H9 (cell line): Measurements from ENCODE around the gene ZNF385B. TPM values are rescaled to one million over a fixed set of nuclear protein-coding genes. Genes with fewer than 3 reads are reported as not detected.

Source experiments
- DNase-seq: peaks from one replicate; pipeline ENCODE4 v3.0.0-alpha.2; 2017
- H2AFZ ChIP-seq: one replicate; pipeline ENCODE4 v1.6.1; 2013; ENCODE audit warnings: mild to moderate bottlenecking, low read length, control low read depth, moderate library complexity
- H2AK5ac ChIP-seq: 2 replicates; pipeline ENCODE4 v1.6.1; 2013; ENCODE audit warnings: low read length, control low read depth, mixed read lengths; ENCODE audit not compliant: insufficient read length
- H2BK120ac ChIP-seq: one replicate; pipeline ENCODE4 v1.6.1; 2013; ENCODE audit warnings: low read depth, mild to moderate bottlenecking, low read length, control low read depth, inconsistent platforms; ENCODE audit not compliant: poor library complexity, severe bottlenecking
- H2BK12ac ChIP-seq: 2 replicates; pipeline ENCODE4 v1.6.1; 2013; ENCODE audit warnings: low read length, control low read depth, mixed read lengths, low read depth; ENCODE audit not compliant: insufficient read length
- H2BK15ac ChIP-seq: 2 replicates; pipeline ENCODE4 v1.6.1; 2013; ENCODE audit warnings: low read depth, low read length, control low read depth
- H2BK20ac ChIP-seq: one replicate; pipeline ENCODE4 v1.6.1; 2013; ENCODE audit warnings: low read depth, mild to moderate bottlenecking, low read length, control low read depth, inconsistent platforms; ENCODE audit not compliant: poor library complexity, severe bottlenecking
- H2BK5ac ChIP-seq: 2 replicates; pipeline ENCODE4 v1.6.1; 2013; ENCODE audit warnings: low read length, control low read depth, mixed read lengths; ENCODE audit not compliant: insufficient read length
- H3K14ac ChIP-seq: 2 replicates; pipeline ENCODE4 v1.6.1; 2013; ENCODE audit warnings: low read length, control low read depth; ENCODE audit not compliant: insufficient read depth
- H3K18ac ChIP-seq: 2 replicates; pipeline ENCODE4 v1.6.1; 2013; ENCODE audit warnings: low read depth, mild to moderate bottlenecking, mixed read lengths, low read length, control low read depth; ENCODE audit not compliant: insufficient read length
- H3K23ac ChIP-seq: 2 replicates; pipeline ENCODE4 v1.6.1; 2013; ENCODE audit warnings: low read length, control low read depth, mixed read lengths, low read depth; ENCODE audit not compliant: insufficient read length
- H3K23me2 ChIP-seq: 2 replicates; pipeline ENCODE4 v1.6.1; 2013; ENCODE audit warnings: low read depth, mild to moderate bottlenecking, mixed read lengths, low read length, control low read depth; ENCODE audit not compliant: insufficient read length, poor library complexity, severe bottlenecking
- H3K27ac ChIP-seq: 2 replicates; pipeline ENCODE4 v1.5.1; 2013; ENCODE audit warnings: low read length, control low read depth, mixed read lengths, low read depth; ENCODE audit not compliant: insufficient read length
- H3K27me3 ChIP-seq: 2 replicates; pipeline ENCODE4 v1.6.1; 2013; ENCODE audit warnings: low read length, control low read depth, inconsistent platforms; ENCODE audit not compliant: insufficient read depth
- H3K4ac ChIP-seq: 2 replicates; pipeline ENCODE4 v1.6.1; 2013; ENCODE audit warnings: low read depth, mild to moderate bottlenecking, control low read depth, inconsistent platforms, low read length, moderate library complexity
- H3K4me1 ChIP-seq: 2 replicates; pipeline ENCODE4 v1.6.1; 2013; ENCODE audit warnings: low read length, control low read depth, inconsistent platforms; ENCODE audit not compliant: insufficient read depth
- H3K4me2 ChIP-seq: 2 replicates; pipeline ENCODE4 v1.6.1; 2013; ENCODE audit warnings: low read length, control low read depth, mixed read lengths; ENCODE audit not compliant: insufficient read length, insufficient read depth
- H3K56ac ChIP-seq: 2 replicates; pipeline ENCODE4 v1.6.1; 2013; ENCODE audit warnings: low read depth, mild to moderate bottlenecking, mixed read lengths, low read length, control low read depth; ENCODE audit not compliant: insufficient read length
- H3K79me1 ChIP-seq: 2 replicates; pipeline ENCODE4 v1.6.1; 2013; ENCODE audit warnings: low read depth, mild to moderate bottlenecking, moderate library complexity, low read length, control low read depth, inconsistent platforms; ENCODE audit not compliant: insufficient read depth, poor library complexity, severe bottlenecking
- H3K79me2 ChIP-seq: 2 replicates; pipeline ENCODE4 v1.6.1; 2013; ENCODE audit warnings: low read length, control low read depth, inconsistent platforms; ENCODE audit not compliant: insufficient read depth
- H3K9ac ChIP-seq: 2 replicates; pipeline ENCODE4 v1.6.1; 2013; ENCODE audit warnings: low read length, control low read depth, mixed read lengths; ENCODE audit not compliant: insufficient read length; ENCODE audit errors: extremely low read depth
- H3K9me3 ChIP-seq: one replicate; pipeline ENCODE4 v1.6.1; 2013; ENCODE audit warnings: low read depth, low read length, inconsistent platforms; ENCODE audit not compliant: control insufficient read depth
- H3T11ph ChIP-seq: one replicate; pipeline ENCODE4 v1.6.1; 2013; ENCODE audit warnings: mild to moderate bottlenecking, low read length, control low read depth, inconsistent platforms
- H4K20me1 ChIP-seq: one replicate; pipeline ENCODE4 v1.6.1; 2013; ENCODE audit not compliant: control insufficient read depth, insufficient read length, insufficient read depth
- H4K5ac ChIP-seq: 2 replicates; pipeline ENCODE4 v1.6.1; 2013; ENCODE audit warnings: low read depth, mild to moderate bottlenecking, mixed read lengths, low read length, control low read depth; ENCODE audit not compliant: insufficient read length
- H4K8ac ChIP-seq: replicated peaks from 2 replicates; pipeline ENCODE4 v1.6.1; 2013; ENCODE audit warnings: low read length, control low read depth, mixed read lengths, low read depth; ENCODE audit not compliant: insufficient read length
- H4K91ac ChIP-seq: 2 replicates; pipeline ENCODE4 v1.6.1; 2013; ENCODE audit warnings: low read depth, mild to moderate bottlenecking, moderate library complexity, mixed read lengths, low read length, control low read depth; ENCODE audit not compliant: insufficient read length
- H3K27ac Mint-ChIP-seq, 3 experiments: 2 replicates in 2 of 3; 3 replicates in 1 of 3; pipeline ENCODE4 v1.8.0; 2020 to 2021; ENCODE audit warnings: mixed read lengths in 3 of 3, mild to moderate bottlenecking in 1 of 3, moderate library complexity in 1 of 3
- H3K27me3 Mint-ChIP-seq: 2 replicates; pipeline ENCODE4 v1.8.0; 2021; ENCODE audit warnings: low read depth, mild to moderate bottlenecking, moderate library complexity, mixed read lengths
- H3K36me3 Mint-ChIP-seq, 3 experiments: 2 replicates in 2 of 3; 3 replicates in 1 of 3; pipeline ENCODE4 v1.8.0; 2020 to 2021; ENCODE audit warnings: low read depth in 3 of 3, mixed read lengths in 3 of 3; ENCODE audit not compliant: insufficient read depth in 1 of 3
- H3K4me1 Mint-ChIP-seq, 2 experiments: 2 replicates each; pipeline ENCODE4 v1.8.0; 2020; ENCODE audit warnings: mixed read lengths in 2 of 2
- H3K4me3 Mint-ChIP-seq, 2 experiments: 2 replicates in 1 of 2; 3 replicates in 1 of 2; pipeline ENCODE4 v1.8.0; 2020 to 2021; ENCODE audit warnings: mild to moderate bottlenecking in 2 of 2, mixed read lengths in 2 of 2, moderate library complexity in 1 of 2
- H3K9me3 Mint-ChIP-seq, 2 experiments: 2 replicates in 1 of 2; 3 replicates in 1 of 2; pipeline ENCODE4 v1.8.0; 2020; ENCODE audit warnings: mild to moderate bottlenecking in 2 of 2, mixed read lengths in 2 of 2, moderate library complexity in 1 of 2
- WGBS: extraction: QIAGEN DNeasy Blood & Tissue Kit; methylation state at CpG from one replicate; pipeline ENCODE4 v1.1.7; 2013; ENCODE audit warnings: missing lambda C conversion rate, low lambda C conversion rate, mixed read lengths; ENCODE audit not compliant: insufficient read length; ENCODE audit errors: extremely low coverage; 5-methylcytosine and 5-hydroxymethylcytosine counted together
- total RNA-seq: library from RNA; stranded (reverse); gene quantifications from 2 replicates; pipeline ENCODE4 v1.2.1, GENCODE V29; 2021
- TF ChIP-seq, protein P1 (sequence below): fragments of 200-600 bp; sonication (generic); conservative IDR thresholded peaks from 3 replicates; pipeline ENCODE4 v1.8.0; 2021; ENCODE audit warnings: antibody characterized with exemption, mild to moderate bottlenecking

Gene ZNF385B
- total RNA-seq, 1 experiment from 2014 or later, result 2.1 TPM

DNA sequence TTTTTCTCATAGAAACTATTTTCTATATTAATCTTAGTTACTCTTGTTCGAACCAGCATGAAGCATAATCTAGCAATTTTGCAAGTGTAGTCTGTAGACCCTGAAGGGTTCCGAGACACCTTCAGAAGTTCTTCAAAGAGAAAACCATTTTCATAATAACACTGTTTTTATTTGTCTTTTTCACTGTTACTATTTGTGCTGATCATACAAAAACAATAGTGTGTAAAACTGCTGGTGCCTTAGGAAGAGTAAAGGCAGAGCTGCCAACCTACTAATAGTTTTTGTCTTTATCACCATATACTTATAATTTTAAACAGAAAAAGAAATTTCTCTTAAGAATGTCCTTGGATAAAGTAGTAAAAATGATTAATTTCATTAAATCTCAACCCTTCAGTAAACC lies 218.9 kb downstream of the ZNF385B start:
- Mint-ChIP-seq H3K27me3 (no peaks in the 10 kb centered on the region), H3K4me1 (peaks cover 0 to 5% of the 10 kb centered on the region in 2 experiments; a peak in 2 of 4 replicates), H3K4me3 (no peak overlapping the region), H3K36me3 (no peaks in the 10 kb centered on the region), H3K9me3 (no peaks in the 10 kb centered on the region), H3K27ac (no peak overlapping the region)
- Histone ChIP-seq H3K4me1 (no peaks in the 10 kb centered on the region), H3K4me2 (no peak overlapping the region), H3K18ac (no peak overlapping the region), H3K56ac (no peak overlapping the region), H2BK12ac (no peak overlapping the region), H3K79me1 (no peaks in the 10 kb centered on the region), H3T11ph (no peak overlapping the region), H3K9me3 (no peaks in the 10 kb centered on the region), H4K20me1 (no peaks in the 10 kb centered on the region), H2BK5ac (no peak overlapping the region), H3K23me2 (no peaks in the 10 kb centered on the region), H3K14ac (no peak overlapping the region), H2AFZ (no peak overlapping the region), H3K9ac (no peak overlapping the region), H3K27me3 (no peaks in the 10 kb centered on the region), H3K4ac (no peak overlapping the region), H2BK120ac (no peak overlapping the region), H4K91ac (no peak overlapping the region), H3K27ac (no peak overlapping the region), H4K5ac (no peak overlapping the region), H3K79me2 (no peaks in the 10 kb centered on the region), H2BK15ac (no peak overlapping the region), H2BK20ac (no peak overlapping the region), H2AK5ac (no peak overlapping the region), H4K8ac (no peak overlapping the region), H3K23ac (no peak overlapping the region)
- TF ChIP-seq, protein P1, sequence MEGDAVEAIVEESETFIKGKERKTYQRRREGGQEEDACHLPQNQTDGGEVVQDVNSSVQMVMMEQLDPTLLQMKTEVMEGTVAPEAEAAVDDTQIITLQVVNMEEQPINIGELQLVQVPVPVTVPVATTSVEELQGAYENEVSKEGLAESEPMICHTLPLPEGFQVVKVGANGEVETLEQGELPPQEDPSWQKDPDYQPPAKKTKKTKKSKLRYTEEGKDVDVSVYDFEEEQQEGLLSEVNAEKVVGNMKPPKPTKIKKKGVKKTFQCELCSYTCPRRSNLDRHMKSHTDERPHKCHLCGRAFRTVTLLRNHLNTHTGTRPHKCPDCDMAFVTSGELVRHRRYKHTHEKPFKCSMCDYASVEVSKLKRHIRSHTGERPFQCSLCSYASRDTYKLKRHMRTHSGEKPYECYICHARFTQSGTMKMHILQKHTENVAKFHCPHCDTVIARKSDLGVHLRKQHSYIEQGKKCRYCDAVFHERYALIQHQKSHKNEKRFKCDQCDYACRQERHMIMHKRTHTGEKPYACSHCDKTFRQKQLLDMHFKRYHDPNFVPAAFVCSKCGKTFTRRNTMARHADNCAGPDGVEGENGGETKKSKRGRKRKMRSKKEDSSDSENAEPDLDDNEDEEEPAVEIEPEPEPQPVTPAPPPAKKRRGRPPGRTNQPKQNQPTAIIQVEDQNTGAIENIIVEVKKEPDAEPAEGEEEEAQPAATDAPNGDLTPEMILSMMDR, result no peak
- WGBS, result no CpG with 5 or more reads among the region's 2 CpGs
- DNase-seq, result no peak
